Panc1 (cell line): Measurements from ENCODE around the gene RFTN1. TPM values are rescaled to one million over a fixed set of nuclear protein-coding genes. Genes with fewer than 3 reads are reported as not detected.

Experiments used
- ATAC-seq: fragments of 200-7000 bp; cut with Tn5 transposase; 2 replicates; pipeline ENCODE4 v1.9.1; 2020; ENCODE audit warnings: mild to moderate bottlenecking, moderate library complexity
- BruUV-seq: library from RNA; stranded (reverse); fragments of 400-500 nt; replicated peaks from 2 replicates; lab custom pipeline; 2021; lab: Mats Ljungman, UMichigan
- CTCF ChIA-PET: fragments of 300-600 bp; sonication (Branson Sonifier 250); formaldehyde crosslinking; loops from one replicate; lab custom pipeline; 2022; ENCODE audit warnings: antibody characterized with exemption; lab: Charles Lee
- POLR2A ChIA-PET: fragments of 300-600 bp; sonication (Branson Sonifier 250); formaldehyde crosslinking; loops from one replicate; lab custom pipeline; 2022; ENCODE audit warnings: antibody characterized with exemption; lab: Charles Lee
- DNase-seq: peaks from one replicate; pipeline ENCODE4 v3.0.0-alpha.2; 2010; ENCODE audit warnings: low read depth, low spot score
- H3K27ac ChIP-seq: 2 replicates; pipeline ENCODE4 v1.5.1; 2011; ENCODE audit warnings: mild to moderate bottlenecking, low read length, inconsistent platforms
- H3K27me3 ChIP-seq: fragments of 200-500 bp; sonication (Bioruptor generic); 2 replicates; pipeline ENCODE4 v1.6.0; 2014; ENCODE audit warnings: low read length, inconsistent platforms; ENCODE audit not compliant: control insufficient read depth, insufficient read depth
- H3K36me3 ChIP-seq: fragments of 200-500 bp; sonication (Bioruptor generic); 2 replicates; pipeline ENCODE4 v1.5.1; 2014; ENCODE audit warnings: inconsistent platforms, mild to moderate bottlenecking, low read length, moderate library complexity; ENCODE audit not compliant: control insufficient read depth, insufficient read depth
- H3K4me1 ChIP-seq: 2 replicates; pipeline ENCODE4 v1.5.1; 2011; ENCODE audit warnings: inconsistent platforms, mild to moderate bottlenecking, low read length, moderate library complexity; ENCODE audit not compliant: control insufficient read depth, insufficient read depth
- H3K4me3 ChIP-seq, 2 experiments: 2 replicates each; pipeline ENCODE4 v1.5.1; 2011 to 2012; ENCODE audit warnings: low read depth in 2 of 2, low read length in 2 of 2, mild to moderate bottlenecking in 2 of 2, inconsistent platforms in 1 of 2, moderate library complexity in 1 of 2
- H3K9me3 ChIP-seq: fragments of 200-500 bp; sonication (Bioruptor generic); 2 replicates; pipeline ENCODE4 v1.5.1; 2014; ENCODE audit warnings: low read depth, mild to moderate bottlenecking, inconsistent platforms, low read length, moderate library complexity; ENCODE audit not compliant: control insufficient read depth, insufficient read depth
- POLR2AphosphoS5 ChIP-seq: IDR thresholded peaks from 2 replicates; pipeline ENCODE4 v1.6.1; 2012; ENCODE audit warnings: mild to moderate bottlenecking, low read depth, low read length, moderate library complexity
- REST ChIP-seq, 2 experiments: IDR thresholded peaks; 2 replicates each; pipeline ENCODE4 v1.6.1; 2011 to 2012; ENCODE audit warnings: low read depth in 2 of 2, control low read depth in 1 of 2, low read length in 1 of 2, mild to moderate bottlenecking in 1 of 2, moderate library complexity in 1 of 2; ENCODE audit not compliant: insufficient read depth in 1 of 2
- SIN3A ChIP-seq: IDR thresholded peaks from 2 replicates; pipeline ENCODE4 v1.6.1; 2012; ENCODE audit warnings: low read depth, mild to moderate bottlenecking, low read length, moderate library complexity, borderline replicate concordance; ENCODE audit not compliant: insufficient read depth
- TCF7L2 ChIP-seq: IDR thresholded peaks from 2 replicates; pipeline ENCODE4 v1.6.1; 2011; ENCODE audit warnings: mild to moderate bottlenecking, low read depth, low read length, inconsistent platforms
- in situ Hi-C: cut with HindIII; loops from 2 replicates; pipeline ENCODE4 v1.10.0; 2016; ENCODE audit warnings: low sequenced_read_pairs, low pct_unique_long_range_greater_than_20kb
- intact Hi-C: fragments of 100-400 bp; cut with micrococcal nuclease; formaldehyde crosslinking; loops from one replicate; pipeline ENCODE4 v1.10.0; 2022; ENCODE audit not compliant: unreplicated experiment
- total RNA-seq: library from RNA; stranded (reverse); gene quantifications from one replicate; pipeline ENCODE4 v1.2.1, GENCODE V29; 2021; ENCODE audit not compliant: unreplicated experiment
- TF ChIP-seq, protein P1 (sequence below): fragments of 450-650 bp; IDR thresholded peaks from 2 replicates; pipeline ENCODE4 v1.5.1; 2017; ENCODE audit warnings: mild to moderate bottlenecking

RFTN1 gene
- total RNA-seq, 1 experiment from 2014 or later: 0.90 TPM

DNA sequence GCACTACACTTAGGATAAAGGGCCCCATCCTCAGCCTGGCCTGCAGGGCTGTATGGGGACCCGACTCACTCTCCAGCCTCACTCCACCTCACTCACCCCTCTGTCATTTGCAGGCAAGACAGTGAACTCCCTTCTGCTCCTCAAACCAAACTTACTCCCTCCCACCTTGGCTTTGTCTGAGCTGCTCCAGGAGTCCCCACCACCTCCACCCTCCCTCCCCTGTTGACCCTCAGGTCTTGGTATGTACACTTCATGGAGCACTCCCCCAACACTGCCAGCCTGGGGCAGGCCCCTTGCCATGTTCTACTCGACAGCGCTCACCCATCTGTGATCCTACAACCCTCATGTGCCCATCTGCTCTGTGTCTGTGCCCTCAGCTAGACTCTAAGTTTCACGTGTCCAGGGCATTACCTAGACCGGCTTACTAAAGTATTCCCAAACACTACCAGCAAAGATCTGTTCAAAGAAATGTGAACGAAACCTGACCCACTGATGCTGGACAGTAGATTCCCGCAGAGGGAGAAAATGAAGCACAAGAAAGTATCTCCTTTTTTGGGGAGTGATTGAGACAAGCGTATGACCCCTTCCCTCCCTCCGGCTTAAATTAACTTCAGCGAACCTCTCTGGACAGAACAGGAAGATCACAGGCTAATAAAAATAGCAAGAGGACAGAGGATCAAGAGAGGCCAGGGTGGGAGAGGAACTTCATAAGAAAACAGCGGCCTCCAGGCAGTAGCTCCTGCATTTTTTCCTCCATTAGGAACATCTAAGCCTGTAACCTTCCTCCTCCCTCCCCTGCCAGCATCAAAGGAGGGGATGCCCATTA lies 113.2 kb downstream of the RFTN1 start:
- no peaks in the 10 kb centered on the region for H3K27me3 ChIP-seq
- 0 out of 2 replicates have a peak, but pooled peaks cover 3% of the 10 kb centered on the region for H3K4me1 ChIP-seq
- BruUV-seq: no TSS peak
- no peak overlapping the region for H3K27ac ChIP-seq
- intact Hi-C loops (no loop called here), in situ Hi-C loops (no loop called here)
- DNase-seq: no peak
- ATAC-seq: no peak
- no peaks in the 10 kb centered on the region for H3K36me3 ChIP-seq
- ChIA-PET CTCF (no interaction called here), POLR2A (no interaction called here)
- no peak overlapping the region for H3K4me3 ChIP-seq
- TF ChIP-seq REST (IDR thresholded peaks at IDR 0.05; ENCODE audit: insufficient read depth in 1 of 2, low read depth in 2 of 2, low read length in 1 of 2) (no peak), TCF7L2 (no peak), POLR2AphosphoS5 (no peak)
- no peaks in the 10 kb centered on the region for H3K9me3 ChIP-seq

GRCh38 chr3:16399473-16399872 lies 114.0 kb downstream of the RFTN1 start:
- ATAC-seq: peak; percentile 91

More at GRCh38 chr3:16399473-16399872, 114.0 kb downstream of the RFTN1 start:
- Histone ChIP-seq H3K27me3 (no peaks in the 10 kb centered on the region), H3K27ac (no peak overlapping the region), H3K9me3 (no peaks in the 10 kb centered on the region), H3K4me1 (0 out of 2 replicates have a peak, but pooled peaks cover 3% of the 10 kb centered on the region), H3K36me3 (no peaks in the 10 kb centered on the region), H3K4me3 (no peak overlapping the region)
- BruUV-seq: no TSS peak
- DNase-seq: no peak
- TF ChIP-seq POLR2AphosphoS5 (no peak), SIN3A (no peak), REST (IDR thresholded peaks at IDR 0.05; ENCODE audit: insufficient read depth in 1 of 2, low read depth in 2 of 2, low read length in 1 of 2) (no peak), TCF7L2 (no peak)
- TF ChIP-seq, protein P1, sequence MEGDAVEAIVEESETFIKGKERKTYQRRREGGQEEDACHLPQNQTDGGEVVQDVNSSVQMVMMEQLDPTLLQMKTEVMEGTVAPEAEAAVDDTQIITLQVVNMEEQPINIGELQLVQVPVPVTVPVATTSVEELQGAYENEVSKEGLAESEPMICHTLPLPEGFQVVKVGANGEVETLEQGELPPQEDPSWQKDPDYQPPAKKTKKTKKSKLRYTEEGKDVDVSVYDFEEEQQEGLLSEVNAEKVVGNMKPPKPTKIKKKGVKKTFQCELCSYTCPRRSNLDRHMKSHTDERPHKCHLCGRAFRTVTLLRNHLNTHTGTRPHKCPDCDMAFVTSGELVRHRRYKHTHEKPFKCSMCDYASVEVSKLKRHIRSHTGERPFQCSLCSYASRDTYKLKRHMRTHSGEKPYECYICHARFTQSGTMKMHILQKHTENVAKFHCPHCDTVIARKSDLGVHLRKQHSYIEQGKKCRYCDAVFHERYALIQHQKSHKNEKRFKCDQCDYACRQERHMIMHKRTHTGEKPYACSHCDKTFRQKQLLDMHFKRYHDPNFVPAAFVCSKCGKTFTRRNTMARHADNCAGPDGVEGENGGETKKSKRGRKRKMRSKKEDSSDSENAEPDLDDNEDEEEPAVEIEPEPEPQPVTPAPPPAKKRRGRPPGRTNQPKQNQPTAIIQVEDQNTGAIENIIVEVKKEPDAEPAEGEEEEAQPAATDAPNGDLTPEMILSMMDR: no peak
- POLR2A ChIA-PET: no interaction called here
- intact Hi-C loops (no loop called here), in situ Hi-C loops (no loop called here)
- CTCF ChIA-PET: no interaction called here
